HEK293 (cell line): Measurements from ENCODE around the gene KCNJ15.

Source experiments
- CTCF ChIP-seq: fragments of 450-650 bp; formaldehyde crosslinking; IDR thresholded peaks from 2 replicates; pipeline ENCODE4 v1.5.1; 2016; ENCODE audit warnings: missing biosample characterization, missing genetic modification characterization
- HOXD13 ChIP-seq: sonication (generic); formaldehyde crosslinking; IDR thresholded peaks from 2 replicates; pipeline ENCODE4 v1.8.0; 2022; ENCODE audit warnings: missing genetic modification reagents, borderline replicate concordance
- PATZ1 ChIP-seq: fragments of 450-650 bp; formaldehyde crosslinking; IDR thresholded peaks from 2 replicates; pipeline ENCODE4 v1.5.1; 2016; ENCODE audit warnings: missing biosample characterization, missing genetic modification characterization
- REPIN1 ChIP-seq: fragments of 450-650 bp; formaldehyde crosslinking; IDR thresholded peaks from 2 replicates; pipeline ENCODE4 v1.5.1; 2017; ENCODE audit warnings: missing biosample characterization, missing genetic modification characterization, low read depth
- TCF7L2 ChIP-seq: IDR thresholded peaks from 2 replicates; pipeline ENCODE4 v1.6.1; 2011; ENCODE audit warnings: low read depth, mild to moderate bottlenecking, inconsistent platforms, low read length, moderate library complexity, borderline replicate concordance
- ZNF184 ChIP-seq: fragments of 450-650 bp; IDR thresholded peaks from 2 replicates; pipeline ENCODE4 v1.5.1; 2018; ENCODE audit warnings: missing biosample characterization, mild to moderate bottlenecking, missing genetic modification characterization
- ZNF280C ChIP-seq: fragments of 450-650 bp; formaldehyde crosslinking; IDR thresholded peaks from 2 replicates; pipeline ENCODE4 v1.5.1; 2016; ENCODE audit warnings: missing biosample characterization, missing genetic modification characterization
- ZNF37A ChIP-seq: fragments of 450-650 bp; IDR thresholded peaks from 2 replicates; pipeline ENCODE4 v1.5.1; 2018; ENCODE audit warnings: missing biosample characterization, missing genetic modification characterization

GRCh38 chr21:38273745-38274542 lies 17.2 kb downstream of the KCNJ15 start:
- TF ChIP-seq CTCF (no peak), HOXD13 (no peak), REPIN1 (tag by site-specific recombination) (no peak), TCF7L2 (no peak), ZNF184 (tag by site-specific recombination) (no peak), PATZ1 (tag by site-specific recombination) (no peak), ZNF37A (no peak), ZNF280C (no peak)
